GM12864 (cell line): ENCODE data around the gene NKAIN4.

ENCODE experiments used
- DNase-seq: peaks from one replicate; pipeline ENCODE4 v3.0.0-alpha.2; 2011; ENCODE audit warnings: low read depth
- H3K4me3 ChIP-seq: 2 replicates; pipeline ENCODE4 v1.5.1; 2011; ENCODE audit warnings: mild to moderate bottlenecking, low read depth, low read length, control low read depth
- CTCF ChIP-seq: IDR thresholded peaks from 2 replicates; pipeline ENCODE4 v1.5.1; 2011; ENCODE audit warnings: low read depth, mild to moderate bottlenecking, moderate library complexity, low read length, control low read depth, inconsistent platforms; ENCODE audit errors: missing control alignments

The NKAIN4 gene

DNA sequence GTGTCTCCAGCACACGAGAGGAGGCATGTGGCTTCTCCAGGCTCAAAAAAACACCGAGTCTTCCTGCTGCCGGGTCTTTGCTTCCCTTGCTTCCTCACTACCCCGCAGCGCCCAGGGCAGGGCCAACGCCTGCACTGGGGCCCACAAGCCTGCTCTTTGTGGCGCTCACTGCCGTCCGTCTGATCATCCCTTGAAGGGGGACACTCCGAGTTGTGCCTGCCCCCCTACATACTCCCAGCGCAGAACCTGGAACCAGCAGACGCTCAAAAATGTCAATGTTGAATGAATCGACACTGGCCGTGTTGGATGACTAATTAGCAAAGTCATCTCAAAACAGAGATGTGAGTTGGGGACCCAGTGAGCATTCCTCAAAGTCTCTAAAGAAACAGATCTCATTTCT lies 10.3 kb upstream of the NKAIN4 start:
- no peak overlapping the region for H3K4me3 ChIP-seq
- no peak for DNase-seq
- TF ChIP-seq CTCF: no peak

DNA sequence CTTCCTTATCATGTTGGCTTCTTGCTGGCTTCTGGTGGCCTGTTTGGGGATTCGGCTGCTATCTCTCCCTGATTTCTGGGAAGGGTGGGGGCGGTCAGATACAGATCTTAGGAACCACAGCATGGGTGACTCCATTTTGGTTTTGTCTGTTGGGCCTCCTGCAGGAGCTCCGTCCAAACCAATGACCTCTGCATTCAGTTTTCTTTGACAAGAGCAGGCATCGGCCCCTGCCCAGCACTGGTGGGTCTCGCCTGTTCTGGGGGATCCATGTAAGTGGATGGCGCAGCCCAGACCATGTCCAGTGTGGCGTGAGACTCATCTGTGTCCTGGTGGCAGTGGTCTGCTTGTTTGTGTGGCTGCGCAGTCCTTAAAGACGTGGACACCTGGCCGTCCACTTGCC lies 9.7 kb upstream of the NKAIN4 start:
- no peak for TF ChIP-seq CTCF
- no peak for DNase-seq
- H3K4me3 ChIP-seq: no peak overlapping the region

DNA sequence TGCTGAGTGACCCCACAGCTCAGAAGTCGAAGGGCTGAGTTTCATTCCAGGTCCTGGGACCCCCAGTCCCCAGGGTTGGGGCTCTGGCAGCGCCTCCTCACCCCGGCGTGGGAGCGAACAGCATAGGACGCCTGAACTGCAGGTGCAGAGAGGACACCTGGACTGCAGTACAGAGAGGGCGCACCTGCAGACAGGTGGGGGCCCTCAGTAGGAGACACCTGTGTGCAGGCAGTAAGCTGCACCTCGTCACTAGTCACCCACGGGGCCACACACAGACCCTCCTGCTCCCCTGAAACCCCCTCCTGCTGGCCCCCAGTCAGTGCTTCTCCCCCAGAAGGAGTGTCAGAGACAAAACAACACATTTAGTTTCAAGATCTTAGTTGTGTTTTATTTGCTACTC lies 8.6 kb upstream of the NKAIN4 start:
- TF ChIP-seq CTCF: no peak
- no peak overlapping the region for H3K4me3 ChIP-seq
- no peak for DNase-seq

- no peak for DNase-seq
- no peak overlapping the region for H3K4me3 ChIP-seq
- TF ChIP-seq CTCF: no peak
Observed at GRCh38 chr20:63261795-63262528, 7.7 kb upstream of the NKAIN4 start.

DNA sequence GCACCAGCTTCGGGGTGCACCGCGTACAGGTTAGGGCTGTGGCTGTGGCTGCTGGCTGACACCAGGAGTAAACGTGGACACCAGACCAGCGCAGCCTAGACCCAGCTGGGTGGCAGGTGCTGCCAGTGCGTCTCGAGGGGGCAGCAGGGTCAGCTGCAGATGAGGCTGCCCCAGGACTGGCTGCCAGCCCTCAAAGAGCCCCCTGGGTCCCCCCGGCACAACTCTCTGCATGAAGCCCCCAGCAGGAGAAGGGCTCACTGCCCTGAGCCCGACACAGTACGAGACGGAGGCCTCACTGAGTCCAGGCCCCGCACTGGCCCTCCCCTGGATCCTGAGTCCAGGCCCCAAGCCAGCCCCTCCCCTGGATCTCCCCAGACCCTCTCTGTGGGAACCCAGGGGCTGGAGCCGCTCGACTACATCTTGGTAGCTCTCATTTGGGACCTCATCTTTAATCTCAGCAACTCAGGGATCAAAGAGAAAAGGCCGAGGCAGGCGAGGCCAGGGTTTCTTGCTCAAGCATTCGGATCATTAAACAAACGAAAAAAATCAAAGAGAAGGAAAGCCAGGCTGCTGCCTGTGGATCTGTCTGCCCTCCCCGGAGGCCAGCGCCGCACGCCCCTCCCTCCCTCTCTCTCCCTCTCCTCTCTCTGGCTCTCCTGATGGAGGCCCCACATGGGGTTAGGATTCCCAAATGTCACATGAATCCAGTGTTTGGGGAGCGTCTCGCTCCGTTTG lies 7.0 kb upstream of the NKAIN4 start:
- TF ChIP-seq CTCF: no peak
- H3K4me3 ChIP-seq: no peak overlapping the region
- DNase-seq: no peak

- no peak for DNase-seq
- no peak overlapping the region for H3K4me3 ChIP-seq
- no peak for TF ChIP-seq CTCF
Observed at GRCh38 chr20:63260521-63260920, 6.3 kb upstream of the NKAIN4 start.
